GM21528 (cell line): ENCODE data around the gene GPR61.

Experiments
- ATAC-seq: cut with Tn5 transposase; IDR thresholded peaks from one replicate; pipeline ENCODE4 v1.9.1; 2021; ENCODE audit warnings: mild to moderate bottlenecking, moderate library complexity; ENCODE audit not compliant: unreplicated experiment, low FRiP score

The GPR61 gene

GRCh38 chr1:109532365-109533136, 7.1 kb upstream of the GPR61 start:
- ATAC-seq = peak; percentile 72

DNA sequence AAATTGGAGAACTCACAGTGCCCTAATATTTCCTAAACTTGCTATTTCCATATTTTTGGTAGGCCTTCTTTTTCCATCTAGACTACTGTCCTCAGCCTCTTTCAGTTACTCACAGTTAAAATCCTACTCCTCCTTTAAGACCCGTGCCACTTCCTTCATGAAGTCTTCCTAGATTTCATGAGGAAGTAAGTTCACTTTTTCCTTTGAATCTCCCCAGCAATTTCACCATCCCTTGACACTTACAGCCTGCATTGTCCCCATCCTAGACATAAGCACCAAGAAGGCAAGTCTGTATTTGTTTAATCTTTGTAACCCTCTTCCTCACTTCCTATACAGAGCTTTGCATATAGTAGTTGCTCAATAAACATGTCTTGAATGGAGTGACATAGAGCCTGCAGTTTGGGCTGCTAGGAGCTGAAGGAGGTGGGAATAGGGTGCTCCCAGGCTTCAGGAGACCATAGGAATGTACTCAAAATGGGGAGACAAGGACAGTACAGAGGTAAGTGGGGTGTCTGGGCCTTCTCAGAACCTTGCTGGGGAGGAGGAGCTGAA, 5.3 kb upstream of the GPR61 start:
- no peak for ATAC-seq

DNA sequence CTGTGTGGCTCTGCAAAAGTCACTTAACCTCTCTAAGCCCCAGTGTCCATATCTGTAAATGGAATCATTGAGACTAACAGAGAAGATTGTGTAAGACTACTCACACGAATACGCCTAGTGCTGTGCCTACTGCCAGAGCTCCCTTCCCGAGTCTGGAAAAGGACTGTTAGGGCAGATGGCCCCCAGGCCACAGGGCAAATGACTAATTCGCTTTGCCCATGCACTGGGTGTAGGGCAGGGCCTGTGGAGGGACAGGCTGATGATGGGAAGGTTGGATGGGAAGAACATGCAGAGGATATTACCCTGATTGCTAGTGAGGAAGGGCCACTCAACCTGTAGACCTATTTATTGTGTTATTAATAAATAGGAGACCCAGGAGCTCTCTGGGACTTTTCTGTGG, 4.2 kb upstream of the GPR61 start:
- ATAC-seq = no peak

- no peak for ATAC-seq
These were observed 3.6 kb upstream of the GPR61 start for GRCh38 chr1:109535971-109536491.

DNA sequence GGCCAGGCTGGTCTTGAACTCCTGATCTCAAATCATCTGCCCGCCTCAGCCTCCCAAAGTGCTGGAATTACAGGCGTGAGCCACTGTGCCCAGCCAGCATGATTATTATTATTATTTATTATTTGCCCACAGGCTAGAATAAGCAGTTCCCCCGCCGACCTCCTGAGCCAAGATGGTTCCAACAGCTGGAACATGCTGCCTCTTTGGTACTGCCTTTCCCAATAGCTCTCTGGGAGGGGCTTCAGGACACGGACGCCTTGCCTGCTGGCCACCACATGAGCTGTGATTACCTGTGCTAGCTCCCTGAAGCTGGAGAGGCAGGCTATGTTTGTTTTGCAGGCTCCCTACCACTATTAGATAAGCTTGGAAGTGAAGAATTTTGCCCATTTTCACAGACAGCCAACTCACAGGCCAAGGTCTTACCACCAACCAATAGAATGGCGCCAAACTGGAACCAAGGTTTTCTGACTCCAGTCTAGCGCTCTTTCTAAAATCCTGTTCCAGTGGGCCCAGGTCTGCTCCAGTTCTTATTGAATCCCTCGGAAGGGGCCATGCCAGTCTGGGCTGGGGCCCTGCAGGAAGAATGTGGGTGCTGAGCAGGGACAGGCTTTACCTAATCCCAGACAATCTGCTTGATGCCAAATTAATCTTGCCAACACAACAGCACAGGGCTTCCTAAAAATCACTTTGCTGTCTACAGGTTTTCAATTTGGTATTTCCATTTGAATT, 2.1 kb upstream of the GPR61 start:
- ATAC-seq = no peak

DNA sequence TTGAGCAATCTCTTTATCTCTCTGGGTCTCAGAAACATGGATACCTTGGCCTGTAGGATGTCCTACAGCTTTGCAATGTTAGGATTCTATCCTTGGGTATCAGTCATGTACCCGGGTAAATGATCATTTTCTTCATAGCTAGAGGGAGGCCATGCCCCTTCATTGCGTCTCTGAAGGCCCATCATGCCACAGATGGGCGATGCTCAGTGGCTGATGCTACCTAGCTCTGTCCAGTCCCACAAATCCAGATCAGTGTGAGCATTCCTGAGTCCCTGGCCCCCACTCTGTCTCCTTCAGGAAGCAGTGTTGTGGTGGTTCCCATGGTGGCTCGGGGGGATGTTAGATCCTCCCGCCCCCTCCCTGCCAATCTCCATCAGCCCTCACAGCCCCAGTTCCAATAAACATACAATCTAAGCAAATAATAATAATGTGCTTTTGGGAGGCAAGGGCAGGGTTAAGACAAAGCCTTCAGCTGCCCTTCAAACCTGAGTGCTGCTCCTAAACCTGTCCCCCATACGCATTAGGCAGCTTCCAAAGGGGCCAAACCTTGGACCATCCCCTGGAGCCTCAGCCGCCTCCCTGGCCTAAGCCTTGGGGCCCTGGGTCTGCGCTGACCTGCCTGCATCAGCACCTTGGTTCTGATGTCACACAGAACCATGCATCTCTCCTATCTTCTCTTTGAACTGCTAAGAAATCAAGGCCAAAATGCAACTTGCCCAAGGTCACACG, 681 bp upstream of the GPR61 start:
- no peak for ATAC-seq

DNA sequence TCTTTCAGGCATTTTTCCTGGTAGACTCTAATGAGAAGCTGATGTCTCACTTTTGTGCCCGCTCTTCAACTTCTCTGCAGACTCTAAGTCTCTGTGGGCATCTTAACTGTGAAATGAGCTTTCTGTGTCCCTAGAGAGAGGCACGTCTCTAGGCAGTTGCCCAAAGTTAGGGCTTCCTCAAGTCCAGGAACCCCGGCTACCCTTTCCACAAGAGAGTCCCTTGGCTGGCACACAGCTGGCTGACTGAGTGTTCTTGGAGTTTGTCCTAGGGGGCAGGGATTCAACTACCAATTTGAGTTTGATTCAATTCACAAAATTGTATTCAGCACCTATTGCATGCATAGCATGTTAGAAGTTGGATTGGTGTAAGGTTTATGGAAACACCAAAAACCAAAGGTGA, 1.4 kb downstream of the GPR61 start:
- no peak for ATAC-seq

GRCh38 chr1:109542657-109543056, 3.0 kb downstream of the GPR61 start:
- ATAC-seq = no peak

DNA sequence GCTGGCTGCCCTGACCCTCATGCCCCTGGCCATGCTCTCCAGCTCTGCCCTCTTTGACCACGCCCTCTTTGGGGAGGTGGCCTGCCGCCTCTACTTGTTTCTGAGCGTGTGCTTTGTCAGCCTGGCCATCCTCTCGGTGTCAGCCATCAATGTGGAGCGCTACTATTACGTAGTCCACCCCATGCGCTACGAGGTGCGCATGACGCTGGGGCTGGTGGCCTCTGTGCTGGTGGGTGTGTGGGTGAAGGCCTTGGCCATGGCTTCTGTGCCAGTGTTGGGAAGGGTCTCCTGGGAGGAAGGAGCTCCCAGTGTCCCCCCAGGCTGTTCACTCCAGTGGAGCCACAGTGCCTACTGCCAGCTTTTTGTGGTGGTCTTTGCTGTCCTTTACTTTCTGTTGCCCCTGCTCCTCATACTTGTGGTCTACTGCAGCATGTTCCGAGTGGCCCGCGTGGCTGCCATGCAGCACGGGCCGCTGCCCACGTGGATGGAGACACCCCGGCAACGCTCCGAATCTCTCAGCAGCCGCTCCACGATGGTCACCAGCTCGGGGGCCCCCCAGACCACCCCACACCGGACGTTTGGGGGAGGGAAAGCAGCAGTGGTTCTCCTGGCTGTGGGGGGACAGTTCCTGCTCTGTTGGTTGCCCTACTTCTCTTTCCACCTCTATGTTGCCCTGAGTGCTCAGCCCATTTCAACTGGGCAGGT, 3.8 kb downstream of the GPR61 start:
- no peak for ATAC-seq

GRCh38 chr1:109543988-109544735, 4.5 kb downstream of the GPR61 start:
- no peak for ATAC-seq

GRCh38 chr1:109546311-109547109, 6.8 kb downstream of the GPR61 start:
- peak; percentile 44 for ATAC-seq

GRCh38 chr1:109547463-109548320, 8.0 kb downstream of the GPR61 start:
- ATAC-seq = no peak

DNA sequence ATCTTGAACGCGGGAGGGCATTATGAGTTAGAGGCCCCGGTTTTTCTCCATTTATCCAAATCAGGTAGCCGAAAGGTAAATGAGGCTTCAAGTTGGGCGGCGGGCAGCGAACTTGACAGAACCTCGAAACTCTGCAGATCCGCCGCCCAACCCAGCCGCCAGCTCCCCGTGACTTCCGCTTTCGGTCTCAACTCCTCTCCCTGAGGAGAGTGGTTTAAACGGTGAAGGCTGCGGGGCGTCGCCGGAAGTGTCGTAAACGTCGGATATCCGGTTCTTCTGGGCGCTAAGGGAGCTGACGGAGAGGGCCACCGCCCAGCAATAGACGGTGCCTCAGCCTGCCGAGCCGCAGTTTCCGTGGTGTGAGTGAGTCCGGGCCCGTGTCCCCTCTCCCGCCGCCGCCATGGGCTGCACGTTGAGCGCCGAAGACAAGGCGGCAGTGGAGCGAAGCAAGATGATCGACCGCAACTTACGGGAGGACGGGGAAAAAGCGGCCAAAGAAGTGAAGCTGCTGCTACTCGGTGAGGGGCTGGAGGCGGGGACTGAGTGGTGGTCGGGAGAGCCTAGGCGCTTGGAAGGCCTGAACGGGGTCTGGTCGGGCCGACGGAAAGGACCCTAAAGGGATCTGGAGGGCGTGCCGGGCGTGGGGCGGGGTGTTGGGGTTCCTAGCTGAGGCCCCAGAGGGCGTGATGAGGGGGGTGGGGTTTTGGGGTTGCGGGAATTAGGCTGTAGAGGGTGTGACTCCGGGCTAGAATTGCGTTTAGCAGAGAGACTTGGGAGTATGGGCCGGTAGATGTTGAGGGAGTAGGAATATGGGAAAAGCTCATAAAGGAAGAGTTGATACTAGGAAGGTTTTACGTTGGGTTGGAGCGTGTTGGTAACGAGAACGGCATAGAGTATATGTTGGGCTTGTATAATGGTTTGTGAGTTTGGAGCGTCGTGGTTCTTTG, 8.9 kb downstream of the GPR61 start, which contains the start of gene GNAI3:
Gene GNAI3 (plus strand): TSS at position 295 of the 947 bp plus-strand sequence. CDS start 106 bp downstream, at position 401.
- peak; percentile 89 for ATAC-seq

DNA sequence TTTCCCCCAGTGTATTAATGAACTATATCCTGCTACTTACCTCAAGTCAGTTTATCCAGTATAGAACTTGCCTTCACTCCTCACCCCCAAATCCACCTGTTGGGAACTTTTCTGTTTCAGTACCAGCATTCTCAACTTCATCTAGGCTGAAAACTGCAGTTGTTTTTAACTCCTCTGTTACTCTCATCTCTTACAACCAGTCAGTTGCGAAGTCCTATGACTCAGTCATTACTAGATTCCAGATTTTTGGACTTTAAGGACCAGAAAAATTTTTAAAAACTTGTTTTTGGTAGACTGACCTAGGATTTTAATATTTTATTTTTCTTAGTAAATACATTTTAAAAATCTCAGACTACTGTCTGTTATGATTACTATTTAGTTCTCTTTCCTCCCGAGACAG, 16.9 kb downstream of the GPR61 start:
- ATAC-seq = no peak

DNA sequence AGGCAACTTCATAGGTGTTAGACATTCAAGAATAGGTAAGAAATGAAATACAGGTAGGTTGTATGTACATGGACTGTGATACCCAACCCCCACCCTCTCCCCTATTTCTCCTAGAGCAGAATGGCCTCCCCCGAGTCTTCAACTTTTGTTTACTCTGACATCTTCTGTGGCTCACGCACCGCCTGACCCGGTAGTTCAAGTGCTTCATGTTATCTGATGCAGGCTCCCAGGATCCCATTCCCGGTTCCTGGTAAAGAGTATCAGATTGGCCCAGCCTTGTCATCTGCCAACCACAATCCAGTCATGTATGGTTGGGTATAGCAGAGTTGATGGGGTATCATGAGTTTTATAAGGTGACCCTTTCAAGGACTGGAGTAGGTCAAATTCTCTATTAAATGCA, 17.8 kb downstream of the GPR61 start:
- ATAC-seq = no peak

DNA sequence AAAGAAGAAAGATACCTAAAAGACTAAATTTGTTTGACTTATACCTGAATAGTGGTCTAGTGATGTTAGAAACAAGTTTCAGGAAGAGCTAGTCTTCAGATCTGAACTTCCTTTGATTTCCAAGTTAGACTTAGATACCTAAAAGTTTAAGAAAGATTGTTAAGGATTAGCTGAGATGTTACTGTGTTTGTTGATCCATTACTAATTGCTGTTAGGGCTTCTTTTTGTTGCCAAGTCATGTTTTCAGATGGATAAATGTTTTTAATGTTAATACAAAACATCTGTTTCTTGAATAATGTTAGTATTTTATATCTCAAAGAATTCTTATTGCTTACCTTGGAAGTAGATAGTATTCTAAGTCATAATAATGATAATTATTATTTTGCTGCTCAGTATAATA, 20.3 kb downstream of the GPR61 start:
- no peak for ATAC-seq
